ENCODE data around the gene ZNF234.
"Not testable (repeated sequence)": the region's sequence is repeated elsewhere in the genome, so short reads cannot be mapped to it uniquely, and the experiment has no call there.

The ZNF234 gene

DNA sequence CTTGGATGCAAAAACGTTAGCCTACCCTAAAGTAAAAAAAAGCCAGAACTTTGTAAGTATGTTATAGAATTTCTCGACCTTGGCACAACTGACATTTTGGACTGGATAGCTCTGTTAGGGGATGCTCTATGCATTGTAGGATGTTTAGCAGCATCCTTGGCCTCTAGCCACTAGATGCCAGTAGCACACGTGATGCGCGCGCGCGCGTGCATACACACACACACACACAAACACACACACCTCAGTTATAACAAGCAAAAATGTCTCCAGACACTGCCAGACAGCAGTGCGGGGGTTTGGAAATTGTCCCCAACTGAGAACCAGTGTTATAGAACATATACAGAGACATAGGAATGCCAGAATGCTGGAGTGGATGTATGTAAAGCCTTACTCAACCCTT lies 40.8 kb downstream of the ZNF234 start:
- DNase-seq (ENCODE audit: low read depth), result no peak

DNA sequence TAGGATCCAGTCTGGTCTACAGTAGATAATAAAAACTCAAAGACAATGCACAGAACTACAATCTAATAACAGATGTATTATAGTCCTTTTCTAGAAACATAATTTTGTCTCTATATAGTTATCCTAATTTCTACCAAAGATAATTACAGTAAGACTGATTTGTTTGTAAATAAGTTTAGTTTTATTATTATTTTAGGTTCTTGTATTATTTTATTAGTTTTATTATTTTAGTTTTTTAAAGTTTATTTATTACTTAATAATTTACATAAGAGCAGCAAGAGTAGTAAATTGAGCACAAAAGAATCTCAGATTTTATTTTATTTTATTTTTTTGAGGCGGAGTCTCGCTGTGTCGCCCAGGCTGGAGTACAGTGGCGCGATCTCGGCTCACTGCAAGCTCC lies 48.7 kb downstream of the ZNF234 start:
- no peak for DNase-seq (ENCODE audit: low read depth)

DNA sequence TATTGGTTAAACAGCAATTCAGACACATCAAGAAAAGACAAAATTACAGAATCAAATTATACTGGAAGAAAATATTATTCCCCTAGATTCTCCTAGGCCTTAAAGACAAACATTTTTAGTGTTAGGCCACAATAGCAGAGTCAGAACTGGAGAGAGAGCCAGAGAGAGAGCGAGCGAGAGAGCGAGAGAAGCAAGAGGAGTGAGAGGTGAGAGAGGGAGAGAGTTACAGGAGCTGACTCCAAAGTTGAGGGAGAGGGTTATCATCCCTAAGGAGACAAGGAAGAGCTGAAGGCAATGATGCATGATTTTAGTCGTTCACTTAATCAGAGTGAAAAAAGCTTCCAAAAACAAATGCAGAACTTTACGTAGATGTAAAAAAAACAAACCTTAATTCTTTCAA lies 50.8 kb downstream of the ZNF234 start:
- DNase-seq (ENCODE audit: low read depth), result no peak

DNA sequence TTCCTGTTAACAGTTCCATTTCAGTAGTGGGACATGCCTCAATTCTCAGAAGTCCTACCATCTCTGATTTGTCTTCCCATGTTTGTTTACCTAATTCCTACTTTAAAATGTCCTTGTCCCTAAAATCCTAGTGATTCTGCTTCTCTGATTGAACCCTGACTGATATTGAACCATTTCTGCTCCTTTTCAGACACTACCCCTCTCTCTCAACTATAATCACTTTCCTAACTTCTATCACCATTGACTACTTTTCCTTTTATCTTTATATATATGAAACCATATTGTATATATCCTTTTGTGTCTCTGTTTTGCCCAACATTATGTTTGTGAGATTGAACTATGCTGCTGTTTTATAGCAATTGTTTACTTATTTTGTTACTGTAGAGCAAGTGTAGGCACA lies 55.4 kb downstream of the ZNF234 start:
- no peak for DNase-seq (ENCODE audit: low read depth)

DNA sequence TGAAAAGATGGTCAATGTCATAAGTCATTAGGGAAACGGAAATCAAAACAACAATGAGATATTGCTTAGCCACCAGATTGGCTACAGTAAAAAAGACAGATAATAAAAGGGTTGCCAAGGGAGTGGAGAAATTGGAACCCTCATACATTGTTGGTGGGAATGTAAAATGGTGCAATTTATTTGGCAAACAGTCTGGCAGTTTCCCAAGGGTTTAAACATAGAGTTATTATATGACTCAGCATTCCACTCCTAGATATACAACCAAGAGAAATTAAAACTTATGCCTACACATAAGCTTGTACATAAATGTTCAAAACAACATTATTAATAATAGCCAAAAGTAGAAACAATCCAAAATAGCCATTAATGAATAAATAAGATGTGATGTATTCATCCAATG lies 61.1 kb downstream of the ZNF234 start:
- DNase-seq (ENCODE audit: low read depth), result no peak

DNA sequence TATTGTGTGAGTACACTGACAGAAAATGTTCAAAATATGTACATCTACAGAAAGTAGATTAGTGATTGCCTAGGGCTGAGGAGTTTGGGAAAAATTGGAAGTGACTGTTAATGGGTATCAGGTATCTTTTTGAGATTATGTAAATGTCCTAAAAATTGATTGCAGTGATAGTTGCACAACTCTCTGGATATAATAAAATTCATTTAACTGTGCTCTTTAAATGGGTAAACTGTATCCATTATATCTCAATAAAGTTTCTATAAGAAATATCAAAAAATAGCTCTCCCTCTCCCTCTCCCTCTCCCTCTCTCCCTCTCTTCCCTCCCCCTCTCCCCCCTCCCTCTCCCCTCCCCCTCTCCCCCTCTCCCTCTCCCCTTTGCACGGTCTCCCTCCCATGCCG lies 61.6 kb downstream of the ZNF234 start:
- no peak for DNase-seq (ENCODE audit: low read depth)

DNA sequence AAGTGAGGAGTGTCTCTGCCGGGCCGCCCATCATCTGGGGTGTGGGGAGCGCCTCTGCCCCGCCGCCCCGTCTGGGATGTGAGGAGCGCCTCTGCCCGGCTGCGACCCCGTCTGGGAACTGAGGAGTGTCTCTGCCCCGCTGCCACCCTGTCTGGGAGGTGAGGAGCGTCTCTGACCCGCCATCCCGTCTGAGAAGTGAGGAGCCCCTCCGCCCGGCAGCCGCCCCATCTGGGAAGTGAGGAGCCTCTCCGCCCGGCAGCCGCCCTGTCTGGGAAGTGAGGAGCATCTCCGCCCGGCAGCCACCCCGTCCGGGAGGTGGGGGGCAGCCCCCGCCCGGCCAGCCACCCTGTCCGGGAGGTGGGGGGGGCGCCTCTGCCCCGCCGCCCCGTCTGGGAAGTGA lies 62.5 kb downstream of the ZNF234 start:
- not testable (repeated sequence) for DNase-seq (ENCODE audit: low read depth)

DNA sequence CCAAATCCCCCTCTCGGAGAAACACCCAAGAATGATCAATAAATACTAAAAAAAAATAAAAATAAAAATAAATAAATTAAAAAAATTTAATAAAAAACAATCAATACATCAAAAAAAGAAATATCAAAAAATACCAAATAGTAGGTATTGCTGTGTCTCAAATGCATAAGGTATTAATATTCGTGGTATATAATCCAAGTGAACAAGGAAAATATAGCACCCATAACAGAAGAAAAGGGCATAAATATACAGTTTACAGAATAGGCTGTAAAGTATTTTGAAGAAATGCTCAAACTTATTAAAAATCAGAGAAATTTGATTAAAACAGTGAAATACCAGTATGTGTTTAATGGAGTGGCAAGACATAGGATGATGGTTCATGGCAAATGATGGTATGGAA lies 63.4 kb downstream of the ZNF234 start:
- no peak for DNase-seq (ENCODE audit: low read depth)

DNA sequence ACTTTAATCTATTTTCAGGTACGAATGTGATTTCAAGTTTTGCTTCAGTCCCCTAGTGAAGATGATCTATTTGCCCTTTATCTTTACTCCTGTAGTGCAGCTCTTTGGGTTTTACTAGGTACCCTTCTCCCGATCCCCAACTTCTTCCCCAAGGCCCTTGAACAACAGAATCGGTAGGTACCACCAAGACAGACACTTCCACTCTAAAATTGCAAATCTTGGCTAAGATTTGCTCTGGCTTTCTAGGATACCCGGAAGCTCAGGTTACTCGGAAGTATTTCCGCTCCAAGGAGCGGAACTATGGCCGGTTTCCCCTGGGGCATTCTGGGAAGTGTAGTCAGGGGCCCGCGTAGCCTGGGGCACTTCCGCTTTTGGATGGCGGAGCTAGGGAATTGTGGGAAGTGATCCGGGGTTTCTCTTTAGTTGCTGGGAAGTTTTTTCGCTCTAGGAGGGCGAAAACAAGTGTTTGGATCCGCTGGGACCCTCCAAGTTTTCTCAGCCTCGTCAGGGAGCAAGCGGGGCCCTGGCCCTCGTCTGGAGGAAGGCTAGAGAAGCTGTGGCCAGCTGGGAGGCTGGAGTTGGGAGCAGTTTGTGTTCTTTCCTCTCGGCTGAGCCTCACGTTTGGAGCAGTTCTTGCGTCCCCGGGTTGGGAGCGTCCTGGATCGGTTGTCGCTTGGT lies 65.9 kb downstream of the ZNF234 start:
- DNase-seq (ENCODE audit: low read depth), result peak; percentile 74

Data from activated T-cell treated with anti-CD3 and anti-CD28 coated beads for 48 hours (primary cell).